Skeletal muscle tissue (tissue), 4 donors: ENCODE data around the gene LRRC8B. TPM values are rescaled to one million over a fixed set of nuclear protein-coding genes. Genes with fewer than 3 reads are reported as not detected.

Experiments used
- H3K27ac ChIP-seq: one replicate; pipeline ENCODE4 v1.7.0; 2013; ENCODE audit warnings: mild to moderate bottlenecking, low read depth, low read length, inconsistent platforms
- H3K27me3 ChIP-seq, 3 donors: one replicate each; pipeline ENCODE4 v1.7.0; 2013; ENCODE audit warnings: low read length in 3 of 3; ENCODE audit not compliant: control insufficient read depth in 3 of 3, insufficient read depth in 3 of 3
- H3K36me3 ChIP-seq, 3 donors: one replicate each; pipeline ENCODE4 v1.7.0; 2013; ENCODE audit warnings: low read length in 3 of 3; ENCODE audit not compliant: control insufficient read depth in 3 of 3, insufficient read depth in 3 of 3
- H3K4me1 ChIP-seq, 3 donors: one replicate each; pipeline ENCODE4 v1.7.0; 2013; ENCODE audit warnings: low read length in 3 of 3, mild to moderate bottlenecking in 3 of 3; ENCODE audit not compliant: control insufficient read depth in 3 of 3, insufficient read depth in 3 of 3
- H3K4me3 ChIP-seq, 3 donors: one replicate each; pipeline ENCODE4 v1.7.0; 2013; ENCODE audit warnings: low read length in 3 of 3
- H3K9ac ChIP-seq, 3 donors: one replicate each; pipeline ENCODE4 v1.7.0; 2013; ENCODE audit warnings: low read length in 3 of 3, mild to moderate bottlenecking in 3 of 3, moderate library complexity in 2 of 3, low read depth in 1 of 3
- H3K9me3 ChIP-seq, 3 donors: one replicate each; pipeline ENCODE4 v1.7.0; 2013; ENCODE audit warnings: low read length in 3 of 3; ENCODE audit not compliant: control insufficient read depth in 3 of 3
- total RNA-seq: library from RNA; depleted of rRNA; stranded (reverse); fragments of >200 nt; gene quantifications from one replicate; pipeline ENCODE4 v1.2.3, GENCODE V29; 2014
- donor health status: Osteomylitis.

Gene LRRC8B
- total RNA-seq, 1 donor from 2014 or later: 3.7 TPM

GRCh38 chr1:89637496-89637895, 112.9 kb downstream of the LRRC8B start:
- H3K27ac ChIP-seq: no peak overlapping the region
- peaks cover 4 to 14% (median 10%) of the 10 kb centered on the region in 3 donors for H3K4me1 ChIP-seq
- no peaks in the 10 kb centered on the region for H3K36me3 ChIP-seq
- H3K9ac ChIP-seq: no peak overlapping the region
- no peaks in the 10 kb centered on the region for H3K9me3 ChIP-seq
- peaks cover 0 to 2% (median 0%) of the 10 kb centered on the region in 3 donors for H3K27me3 ChIP-seq
- no peak overlapping the region for H3K4me3 ChIP-seq

GRCh38 chr1:89640440-89640839, 115.8 kb downstream of the LRRC8B start:
- no peaks in the 10 kb centered on the region for H3K9me3 ChIP-seq
- H3K27ac ChIP-seq: no peak overlapping the region
- H3K4me1 ChIP-seq: peaks cover 0 to 6% (median 0%) of the 10 kb centered on the region in 3 donors
- H3K27me3 ChIP-seq: no peaks in the 10 kb centered on the region
- H3K9ac ChIP-seq: no peak overlapping the region
- H3K36me3 ChIP-seq: no peaks in the 10 kb centered on the region
- H3K4me3 ChIP-seq: no peak overlapping the region

- no peaks in the 10 kb centered on the region for H3K36me3 ChIP-seq
- H3K27me3 ChIP-seq: no peaks in the 10 kb centered on the region
- H3K9ac ChIP-seq: no peak overlapping the region
- no peaks in the 10 kb centered on the region for H3K9me3 ChIP-seq
- H3K4me3 ChIP-seq: no peak overlapping the region
- peaks cover 0 to 2% (median 0%) of the 10 kb centered on the region in 3 donors for H3K4me1 ChIP-seq
- H3K27ac ChIP-seq: no peak overlapping the region
These were observed 117.2 kb downstream of the LRRC8B start for GRCh38 chr1:89641781-89642180.

- Histone ChIP-seq H3K4me1 (no peaks in the 10 kb centered on the region), H3K27me3 (no peaks in the 10 kb centered on the region), H3K27ac (no peak overlapping the region), H3K36me3 (no peaks in the 10 kb centered on the region), H3K9ac (no peak overlapping the region), H3K4me3 (no peak overlapping the region), H3K9me3 (no peaks in the 10 kb centered on the region)
These were observed 118.9 kb downstream of the LRRC8B start for GRCh38 chr1:89643577-89643976.

GRCh38 chr1:89644119-89644814, 119.6 kb downstream of the LRRC8B start:
- Histone ChIP-seq H3K4me1 (no peaks in the 10 kb centered on the region), H3K4me3 (no peak overlapping the region), H3K9me3 (no peaks in the 10 kb centered on the region), H3K36me3 (no peaks in the 10 kb centered on the region), H3K27ac (no peak overlapping the region), H3K9ac (no peak overlapping the region), H3K27me3 (no peaks in the 10 kb centered on the region)

GRCh38 chr1:89646259-89646658, 121.6 kb downstream of the LRRC8B start:
- no peaks in the 10 kb centered on the region for H3K27me3 ChIP-seq
- no peaks in the 10 kb centered on the region for H3K9me3 ChIP-seq
- no peak overlapping the region for H3K27ac ChIP-seq
- no peaks in the 10 kb centered on the region for H3K36me3 ChIP-seq
- no peak overlapping the region for H3K9ac ChIP-seq
- no peaks in the 10 kb centered on the region for H3K4me1 ChIP-seq
- H3K4me3 ChIP-seq: no peak overlapping the region

Other genes with a start within 250 kb of the LRRC8B start
- not detected for gene GBP6, start 160.8 kb upstream of the LRRC8B start, total RNA-seq
- 6.3 TPM for gene LRRC8C, start 108.3 kb downstream of the LRRC8B start, total RNA-seq